NCI-H2029 treated with DMSO at 0.1 percent for 48 hours (cell line): ENCODE results near the gene OSBPL5.
A peak's percentile ranks its signal among the peaks of the same experiment; 100 is the strongest.

Experiments used
- DNase-seq: peaks from one replicate; lab custom pipeline; 2025; lab: John Stamatoyannopoulos, UW

Gene OSBPL5

GRCh38 chr11:3096909-3097530 is 68.1 kb downstream of the OSBPL5 start:
- no peak for DNase-seq

DNA sequence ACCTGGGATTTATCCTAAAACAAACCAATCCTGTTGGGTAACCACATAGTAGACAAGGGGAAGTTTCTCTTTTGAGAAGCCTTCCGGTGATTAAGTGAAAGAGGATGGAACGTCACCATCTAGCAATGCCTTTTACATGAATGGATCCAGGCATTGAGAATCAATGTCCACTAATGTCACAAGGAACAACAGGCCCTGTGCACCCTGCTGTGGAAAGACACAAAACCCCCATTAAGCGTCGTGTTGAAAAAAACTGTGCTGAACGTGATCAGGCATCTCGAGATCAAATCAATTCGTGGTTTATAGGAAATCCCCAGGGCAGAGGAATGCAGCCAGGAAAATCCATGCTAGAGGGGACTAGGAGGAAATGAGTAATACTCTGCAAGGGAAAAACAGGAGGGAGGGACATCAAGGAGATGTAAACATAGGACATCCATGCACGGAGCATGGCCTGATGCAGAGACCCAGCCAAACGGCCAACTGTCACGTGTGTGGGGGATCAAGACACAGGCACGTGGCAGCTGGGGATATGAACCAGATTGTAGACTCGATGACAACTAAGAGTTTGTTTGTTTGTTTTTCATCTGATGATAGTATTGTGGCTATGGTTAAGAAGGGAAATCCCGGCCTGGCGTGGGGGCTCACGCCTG is 69.3 kb downstream of the OSBPL5 start:
- no peak for DNase-seq

GRCh38 chr11:3094223-3094824 is 70.8 kb downstream of the OSBPL5 start:
- DNase-seq = no peak

GRCh38 chr11:3093281-3094191 is 71.6 kb downstream of the OSBPL5 start:
- DNase-seq = no peak

DNA sequence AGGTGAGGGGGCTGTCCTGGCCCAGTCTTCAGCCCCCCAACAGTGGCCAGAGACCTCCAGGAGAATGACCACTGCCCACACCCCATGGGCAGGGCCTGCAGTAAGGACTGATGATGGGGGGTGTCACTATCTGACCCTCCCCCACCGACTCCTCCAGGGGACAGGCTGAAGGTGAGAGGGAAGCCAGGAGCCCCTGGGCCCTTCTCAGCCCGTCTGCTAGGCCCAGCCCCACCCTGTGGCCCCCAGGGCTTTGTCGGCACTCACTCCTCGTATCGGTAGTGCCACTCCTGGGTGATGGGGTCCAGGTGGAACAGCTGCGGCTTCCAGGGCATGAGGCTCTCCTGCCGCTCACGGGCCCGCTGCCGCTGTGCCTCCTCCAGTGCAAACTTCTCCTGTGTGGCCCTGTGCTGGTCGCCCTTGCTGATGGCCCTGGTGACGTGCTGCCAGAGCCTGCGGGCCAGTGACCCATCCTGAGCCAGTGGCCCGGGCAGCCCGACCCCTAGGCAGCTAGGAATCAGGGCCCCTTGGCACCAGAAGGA is 72.4 kb downstream of the OSBPL5 start:
- DNase-seq = no peak

DNA sequence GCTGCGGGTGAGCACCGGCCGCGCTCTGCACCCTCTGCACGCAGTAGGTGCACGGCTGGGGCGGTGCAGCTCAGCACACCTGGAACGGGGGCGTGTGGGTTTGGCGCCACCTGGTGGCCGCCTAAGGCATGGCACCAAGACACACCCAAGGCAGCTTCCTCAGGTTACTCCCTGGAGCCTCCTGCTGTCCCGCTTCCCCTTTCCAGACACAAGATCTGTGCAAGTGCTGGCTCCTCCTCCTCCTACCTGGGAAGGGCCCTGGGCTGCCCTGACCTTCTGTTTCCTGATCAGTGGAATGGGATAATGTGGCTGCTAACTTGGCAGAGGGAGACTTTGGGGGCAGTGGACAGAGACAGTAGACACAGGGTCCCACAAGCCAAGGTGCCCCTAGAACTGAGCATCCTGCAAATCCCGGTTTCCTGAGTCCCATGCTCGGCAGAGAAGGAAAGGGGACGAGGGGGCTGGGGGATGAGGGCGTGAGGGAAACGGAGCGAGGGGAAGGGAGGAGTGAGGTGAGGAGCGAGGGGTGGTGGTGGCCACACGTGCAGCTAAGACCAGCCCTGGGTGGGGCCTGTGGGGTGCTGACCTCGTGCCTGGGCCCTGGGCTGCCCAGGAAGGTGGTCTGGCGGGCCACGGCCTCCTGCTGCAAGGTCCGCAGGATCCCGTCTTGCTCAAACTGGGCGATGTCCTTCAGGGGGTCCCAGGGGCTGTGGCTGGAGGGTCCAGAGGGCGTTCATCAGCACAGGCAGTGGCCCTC is 73.1 kb downstream of the OSBPL5 start:
- DNase-seq = peak; percentile 16

- DNase-seq = no peak
These were observed 73.8 kb downstream of the OSBPL5 start for GRCh38 chr11:3091081-3091845.

DNA sequence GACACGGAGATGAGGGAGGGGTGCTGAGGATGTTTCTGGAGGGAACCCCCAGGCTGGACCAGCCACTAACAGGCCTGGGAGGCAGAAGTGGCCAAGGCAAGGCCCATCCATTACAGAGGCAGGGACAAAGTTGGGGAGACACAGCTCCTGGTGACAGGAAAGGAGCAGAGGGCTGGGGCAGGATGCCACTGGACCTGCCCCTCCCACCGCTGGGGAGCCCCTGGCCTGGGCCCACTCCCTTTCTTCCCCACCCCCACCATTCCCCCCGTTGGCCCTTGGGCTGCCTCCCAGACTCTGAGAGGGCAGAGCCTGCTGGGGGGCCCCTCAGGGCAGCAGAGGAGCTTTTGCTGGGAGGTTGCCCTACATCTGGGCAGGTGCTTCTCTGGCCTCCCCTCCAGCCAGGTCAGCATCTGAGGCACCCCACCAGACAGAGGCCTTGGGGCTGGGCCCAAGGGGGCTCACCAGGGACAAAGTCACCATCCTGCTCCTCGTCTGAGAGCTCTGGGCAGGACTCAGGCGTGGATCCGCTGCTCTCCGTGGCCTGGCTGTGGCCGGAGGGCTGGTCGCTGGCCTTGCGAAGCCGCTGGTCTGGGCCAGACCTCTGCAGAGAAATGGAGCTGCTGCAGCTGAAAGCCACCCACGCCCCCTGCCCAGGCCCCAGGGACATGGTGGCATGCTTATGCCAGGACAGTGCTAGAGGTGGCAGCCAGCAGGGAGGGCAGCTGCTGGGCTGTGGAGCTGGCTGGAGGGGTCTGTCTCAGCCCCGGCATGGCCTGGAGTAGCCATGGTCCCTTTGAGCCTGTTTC is 74.8 kb downstream of the OSBPL5 start:
- no peak for DNase-seq

DNA sequence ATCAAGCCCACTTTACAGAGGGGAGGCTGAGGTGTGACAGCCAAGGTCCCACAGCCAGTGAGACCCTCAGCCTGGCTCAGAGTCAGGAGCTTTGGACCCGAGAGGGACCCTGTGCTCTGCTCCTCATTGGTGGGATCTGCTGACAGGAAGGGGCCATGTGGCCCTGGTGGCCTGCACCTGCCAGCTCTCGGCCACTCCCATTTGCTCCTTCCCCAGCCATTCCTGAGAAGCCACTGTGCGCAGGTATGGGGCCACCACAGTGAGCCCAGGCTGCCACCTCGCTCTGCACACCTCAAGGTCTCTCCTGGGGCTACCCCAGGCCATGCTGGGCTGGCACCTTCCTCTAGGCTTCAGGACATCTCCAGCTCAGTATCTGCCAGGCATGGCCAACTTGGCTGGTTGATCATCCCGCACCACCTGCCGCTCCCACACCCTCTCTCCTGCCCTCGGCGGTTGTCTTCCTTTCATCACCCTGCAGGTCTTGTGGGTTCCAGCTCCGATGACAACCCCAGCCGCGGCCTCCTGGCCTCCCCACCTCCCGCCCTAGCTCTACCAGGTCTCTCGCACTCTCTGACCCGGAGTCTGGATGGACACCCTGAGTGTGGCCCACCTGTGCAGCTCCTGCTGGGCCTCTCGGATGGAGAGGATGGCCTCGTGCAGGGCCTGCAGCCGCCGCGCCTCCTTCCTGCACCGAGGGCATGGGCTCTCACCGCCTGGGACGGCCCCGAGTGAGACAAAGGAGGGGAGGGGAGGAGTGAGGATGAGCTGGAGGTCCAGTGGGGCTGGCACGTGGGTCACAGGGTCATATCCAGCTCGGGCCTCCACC is 75.7 kb downstream of the OSBPL5 start:
- DNase-seq = no peak

DNA sequence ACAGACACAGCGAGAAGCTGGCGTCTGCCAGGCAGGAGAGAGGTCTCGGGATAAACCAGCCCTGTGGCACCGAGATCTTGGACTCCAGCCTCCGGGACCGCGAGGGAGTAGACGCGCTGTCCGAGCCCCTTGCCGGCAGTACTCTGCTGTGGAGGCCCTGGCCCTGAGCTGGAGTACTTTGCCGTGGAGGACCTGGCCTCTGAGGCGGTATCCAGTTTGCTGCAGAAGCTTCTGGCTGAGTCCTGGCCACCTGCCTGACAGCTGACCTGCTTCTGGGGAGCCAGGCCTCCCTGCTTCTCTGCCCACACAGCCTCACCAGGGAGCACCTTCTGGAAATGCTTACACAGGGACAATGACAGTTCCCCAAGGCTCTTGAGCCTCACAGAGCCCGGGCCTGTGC is 76.3 kb downstream of the OSBPL5 start:
- no peak for DNase-seq

DNA sequence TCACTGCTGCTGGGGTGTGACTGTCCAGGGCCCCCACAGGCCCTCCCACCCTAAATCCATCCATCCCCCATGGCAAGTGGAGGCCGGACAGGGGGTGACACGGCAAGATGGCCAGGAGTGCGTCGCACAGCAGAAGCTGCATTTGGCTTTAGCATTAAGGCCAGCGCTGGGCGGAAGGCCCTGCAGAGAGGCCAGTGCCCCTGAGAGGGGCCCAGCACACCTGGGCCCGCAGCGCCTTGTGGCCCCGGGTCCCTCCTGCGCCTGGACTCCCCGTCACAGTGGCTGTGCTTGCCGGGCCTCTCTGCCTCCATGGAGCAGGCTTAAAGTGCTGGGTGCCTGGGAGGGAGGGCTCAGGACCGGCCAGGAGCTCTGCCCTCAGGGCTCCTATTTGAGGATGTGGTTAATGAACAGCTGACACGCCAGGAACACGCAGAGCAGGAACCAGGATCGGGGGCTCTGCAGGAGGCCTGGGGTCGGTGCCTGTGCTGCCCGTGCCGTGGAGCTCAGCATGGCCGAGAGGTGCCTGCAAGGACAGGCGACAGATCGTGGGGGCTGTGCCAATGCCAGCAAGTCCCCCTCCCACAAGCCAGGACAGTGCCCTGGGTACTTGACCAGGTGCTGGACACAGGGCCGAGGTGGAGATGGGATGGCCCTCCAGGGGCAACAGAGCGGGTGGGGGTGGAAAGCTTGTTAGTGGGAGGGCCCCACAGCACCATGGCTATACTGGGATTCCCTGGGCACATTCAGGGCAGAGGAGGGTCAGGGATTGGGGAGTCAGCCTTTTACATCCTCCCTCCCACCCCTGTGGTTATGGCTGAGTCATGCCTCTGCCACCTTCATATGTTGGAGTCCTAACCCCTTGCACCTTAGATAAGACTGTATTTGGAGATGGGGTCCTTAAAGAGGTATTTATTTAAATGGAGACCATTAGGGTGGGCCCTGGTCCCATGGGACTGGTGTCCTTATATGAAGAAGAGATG is 77.0 kb downstream of the OSBPL5 start:
- no peak for DNase-seq

GRCh38 chr11:3087373-3087772 is 77.7 kb downstream of the OSBPL5 start:
- no peak for DNase-seq

GRCh38 chr11:3086671-3087150 is 78.4 kb downstream of the OSBPL5 start:
- no peak for DNase-seq

DNA sequence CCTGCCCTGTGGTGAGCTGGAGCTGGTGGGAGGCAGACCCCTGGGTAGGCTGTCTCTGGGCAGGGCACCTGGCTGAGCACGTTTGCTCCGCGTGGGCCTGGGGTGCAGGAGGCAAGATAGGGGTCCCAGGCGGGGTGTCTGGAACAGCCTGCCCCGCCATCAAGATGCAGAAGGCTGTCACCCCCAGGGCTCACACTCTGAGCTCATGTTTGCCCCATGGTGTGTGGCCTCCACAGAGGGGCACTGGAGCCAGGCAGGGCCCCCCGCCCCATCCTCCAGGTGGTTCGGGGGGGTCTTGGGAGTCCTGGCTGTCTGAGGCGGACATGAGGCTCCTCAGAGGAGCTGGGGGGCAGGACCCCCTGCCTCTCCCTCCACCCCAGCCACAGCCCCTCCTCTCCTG is 79.0 kb downstream of the OSBPL5 start:
- DNase-seq = no peak

DNA sequence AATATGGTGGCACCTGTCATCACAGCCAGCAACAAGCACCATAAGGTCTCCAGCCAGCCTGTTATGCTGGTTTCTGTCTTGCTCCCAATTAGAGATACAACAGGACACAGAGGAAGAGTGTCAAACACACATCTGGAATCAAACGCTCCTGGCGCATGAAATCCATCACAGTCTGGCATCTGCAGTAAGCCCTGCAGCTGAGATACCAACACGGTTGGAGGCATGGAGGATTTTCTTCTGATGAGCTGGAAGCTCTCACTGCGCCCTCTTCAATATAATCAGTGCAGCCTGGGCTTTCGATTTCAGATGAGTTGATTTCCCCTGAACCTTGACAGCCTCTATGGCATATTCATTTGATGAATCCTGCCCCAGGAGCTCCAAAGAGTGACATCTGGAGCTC is 80.1 kb downstream of the OSBPL5 start:
- DNase-seq = no peak

DNA sequence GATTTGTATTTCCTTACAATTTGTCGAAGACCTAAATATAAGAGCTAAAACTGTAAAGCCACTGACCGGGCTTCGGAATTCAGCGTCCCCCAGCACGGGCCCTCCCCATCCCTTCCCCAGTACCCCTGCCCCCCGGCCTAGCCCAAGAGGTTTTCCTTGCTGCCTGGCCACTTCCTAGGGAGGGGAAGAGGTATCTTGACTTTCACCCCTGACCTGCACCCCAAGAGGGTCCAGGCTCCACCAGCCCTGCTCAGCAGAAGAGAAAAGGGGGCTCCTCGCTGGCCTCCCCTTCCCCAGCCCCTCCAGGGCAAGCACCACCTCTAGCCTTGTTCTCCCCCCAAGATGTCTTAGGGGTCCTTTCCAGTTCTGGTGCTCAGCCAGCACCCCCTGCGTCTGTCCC is 81.8 kb downstream of the OSBPL5 start:
- no peak for DNase-seq

DNA sequence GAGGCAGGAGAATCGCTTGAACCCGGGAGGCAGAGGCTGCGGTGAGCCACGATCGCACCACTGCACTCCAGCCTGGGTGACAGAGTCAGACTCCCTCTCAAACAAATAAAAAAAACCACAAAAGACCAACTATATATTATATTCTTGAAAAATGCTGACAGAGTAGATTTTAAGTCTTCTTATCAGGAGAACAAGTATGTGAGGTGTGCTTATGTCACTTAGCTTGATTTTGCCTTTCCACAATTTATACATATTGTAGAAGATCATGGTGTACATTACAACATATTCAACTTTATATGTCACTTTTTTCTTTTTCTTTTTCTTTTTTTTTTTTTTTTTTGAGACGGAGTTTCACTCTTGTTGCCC is 83.7 kb downstream of the OSBPL5 start:
- DNase-seq = no peak
